Keratinocyte (primary cell): ENCODE data around the gene ADAM22.

ENCODE experiments used
- EZH2 ChIP-seq: IDR thresholded peaks from one replicate; pipeline ENCODE4 v1.6.1; 2012; ENCODE audit warnings: inconsistent platforms, mild to moderate bottlenecking, low read length, moderate library complexity
- TF ChIP-seq, protein P1 (sequence below), 3 experiments: IDR thresholded peaks in 1 of 3; conservative IDR thresholded peaks in 1 of 3; optimal IDR thresholded peaks in 1 of 3; 2 replicates in 2 of 3; 3 replicates in 1 of 3; pipeline versions ENCODE3 to v1.5.1; 2011; ENCODE audit warnings: low read length in 3 of 3, mild to moderate bottlenecking in 3 of 3, moderate library complexity in 2 of 3, control low read depth in 1 of 3, inconsistent platforms in 1 of 3; ENCODE audit not compliant: insufficient read depth in 2 of 3; ENCODE audit errors: extremely low read depth in 1 of 3

DNA sequence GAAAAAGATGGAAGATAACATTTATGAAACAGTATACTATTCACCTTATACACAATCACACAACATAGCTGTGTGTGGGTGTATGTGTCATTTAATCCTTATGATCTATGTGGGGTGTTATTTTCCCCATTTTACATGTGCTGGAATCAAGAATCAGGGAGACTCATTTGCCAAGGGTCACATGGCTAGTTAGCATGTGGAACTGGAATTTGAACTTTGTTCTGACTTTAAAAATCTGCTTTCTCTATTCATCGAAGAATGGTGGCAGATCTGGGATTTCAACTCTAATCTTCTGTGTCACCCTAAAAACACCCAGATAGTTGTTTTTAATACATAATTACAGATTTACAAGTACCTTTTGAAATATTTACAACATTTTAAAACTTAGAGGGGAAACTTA lies 65.2 kb downstream of the ADAM22 start:
- TF ChIP-seq, protein P1, sequence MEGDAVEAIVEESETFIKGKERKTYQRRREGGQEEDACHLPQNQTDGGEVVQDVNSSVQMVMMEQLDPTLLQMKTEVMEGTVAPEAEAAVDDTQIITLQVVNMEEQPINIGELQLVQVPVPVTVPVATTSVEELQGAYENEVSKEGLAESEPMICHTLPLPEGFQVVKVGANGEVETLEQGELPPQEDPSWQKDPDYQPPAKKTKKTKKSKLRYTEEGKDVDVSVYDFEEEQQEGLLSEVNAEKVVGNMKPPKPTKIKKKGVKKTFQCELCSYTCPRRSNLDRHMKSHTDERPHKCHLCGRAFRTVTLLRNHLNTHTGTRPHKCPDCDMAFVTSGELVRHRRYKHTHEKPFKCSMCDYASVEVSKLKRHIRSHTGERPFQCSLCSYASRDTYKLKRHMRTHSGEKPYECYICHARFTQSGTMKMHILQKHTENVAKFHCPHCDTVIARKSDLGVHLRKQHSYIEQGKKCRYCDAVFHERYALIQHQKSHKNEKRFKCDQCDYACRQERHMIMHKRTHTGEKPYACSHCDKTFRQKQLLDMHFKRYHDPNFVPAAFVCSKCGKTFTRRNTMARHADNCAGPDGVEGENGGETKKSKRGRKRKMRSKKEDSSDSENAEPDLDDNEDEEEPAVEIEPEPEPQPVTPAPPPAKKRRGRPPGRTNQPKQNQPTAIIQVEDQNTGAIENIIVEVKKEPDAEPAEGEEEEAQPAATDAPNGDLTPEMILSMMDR (optimal IDR thresholded peaks at IDR 0.05 in 1 of 3, IDR thresholded peaks at IDR 0.05 in 1 of 3, conservative IDR thresholded peaks at IDR 0.05 in 1 of 3; ENCODE audit: extremely low read depth in 1 of 3, insufficient read depth in 2 of 3, low read length in 3 of 3): no peak
- no peak for TF ChIP-seq EZH2
